NCI-H146 (cell line): ENCODE data around the gene COCH.
"Not testable (repeated sequence)": the region's sequence is repeated elsewhere in the genome, so short reads cannot be mapped to it uniquely, and the experiment has no call there.

Experiments
- DNase-seq: peaks from one replicate; lab custom pipeline; 2025; lab: John Stamatoyannopoulos, UW

The COCH gene

GRCh38 chr14:30925254-30925653 lies 50.9 kb downstream of the COCH start:
- no peak for DNase-seq

- DNase-seq: no peak
Measured at GRCh38 chr14:30928462-30928861, 54.1 kb downstream of the COCH start.

- not testable (repeated sequence) for DNase-seq
Measured at GRCh38 chr14:30933937-30934336, 59.6 kb downstream of the COCH start.

DNA sequence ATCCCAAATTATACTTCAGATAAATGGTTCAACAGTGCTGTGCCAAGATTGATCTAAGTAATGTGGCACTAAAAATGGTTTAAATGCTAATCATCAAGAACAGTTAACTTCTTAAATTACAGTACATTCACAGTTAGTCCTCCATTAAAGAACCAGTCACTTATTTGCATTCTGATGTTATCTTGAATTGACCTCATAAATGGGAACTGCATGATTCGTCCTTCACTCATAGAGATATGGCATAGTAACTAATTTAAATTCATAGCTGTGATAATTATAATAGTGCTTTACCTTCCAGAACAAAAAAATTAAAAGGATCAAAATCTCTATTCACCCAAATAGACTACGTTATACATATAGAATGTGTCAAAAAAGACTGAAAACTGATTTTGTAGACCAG lies 61.1 kb downstream of the COCH start:
- DNase-seq: no peak

- no peak for DNase-seq
Measured at GRCh38 chr14:30938617-30939016, 64.3 kb downstream of the COCH start.
